Activated CD4-positive, alpha-beta memory T cell treated with anti-CD3 and anti-CD28 coated beads for 36 hours (primary cell): ENCODE data around the gene FBN1. TPM values are rescaled to one million over a fixed set of nuclear protein-coding genes. Genes with fewer than 3 reads are reported as not detected.

ENCODE experiments used
- CTCF ChIA-PET: fragments of 350-600 bp; sonication (Branson Sonifier 250); formaldehyde crosslinking; loops from one replicate; lab custom pipeline; 2021; ENCODE audit warnings: antibody characterized with exemption, inconsistent platforms; lab: Charles Lee
- POLR2A ChIA-PET: fragments of 350-600 bp; sonication (Branson Sonifier 250); formaldehyde crosslinking; loops from one replicate; lab custom pipeline; 2021; ENCODE audit warnings: antibody characterized with exemption; lab: Charles Lee
- DNase-seq: peaks from one replicate; pipeline ENCODE4 v3.0.0-alpha.2; 2020
- H3K27ac Mint-ChIP-seq: one replicate; pipeline ENCODE4 v1.8.0; 2021; ENCODE audit warnings: mixed read lengths
- H3K27me3 Mint-ChIP-seq: one replicate; pipeline ENCODE4 v1.8.0; 2021; ENCODE audit warnings: mixed read lengths
- H3K36me3 Mint-ChIP-seq: one replicate; pipeline ENCODE4 v1.8.0; 2021; ENCODE audit warnings: mixed read lengths
- H3K4me1 Mint-ChIP-seq: one replicate; pipeline ENCODE4 v1.8.0; 2021; ENCODE audit warnings: low read depth, mixed read lengths
- H3K4me3 Mint-ChIP-seq: one replicate; pipeline ENCODE4 v1.8.0; 2021; ENCODE audit warnings: mild to moderate bottlenecking, mixed read lengths
- H3K9me3 Mint-ChIP-seq: one replicate; pipeline ENCODE4 v1.8.0; 2021; ENCODE audit warnings: mixed read lengths
- intact Hi-C: fragments of 100-400 bp; cut with micrococcal nuclease; formaldehyde crosslinking; loops from one replicate; pipeline ENCODE4 v1.15.1; 2023
- total RNA-seq, 2 experiments: library from RNA; stranded (reverse); gene quantifications; one replicate each; pipeline ENCODE4 v1.2.3, GENCODE V29; 2021

Gene FBN1
- under 1 TPM; 0.34 to 0.52 TPM for total RNA-seq

DNA sequence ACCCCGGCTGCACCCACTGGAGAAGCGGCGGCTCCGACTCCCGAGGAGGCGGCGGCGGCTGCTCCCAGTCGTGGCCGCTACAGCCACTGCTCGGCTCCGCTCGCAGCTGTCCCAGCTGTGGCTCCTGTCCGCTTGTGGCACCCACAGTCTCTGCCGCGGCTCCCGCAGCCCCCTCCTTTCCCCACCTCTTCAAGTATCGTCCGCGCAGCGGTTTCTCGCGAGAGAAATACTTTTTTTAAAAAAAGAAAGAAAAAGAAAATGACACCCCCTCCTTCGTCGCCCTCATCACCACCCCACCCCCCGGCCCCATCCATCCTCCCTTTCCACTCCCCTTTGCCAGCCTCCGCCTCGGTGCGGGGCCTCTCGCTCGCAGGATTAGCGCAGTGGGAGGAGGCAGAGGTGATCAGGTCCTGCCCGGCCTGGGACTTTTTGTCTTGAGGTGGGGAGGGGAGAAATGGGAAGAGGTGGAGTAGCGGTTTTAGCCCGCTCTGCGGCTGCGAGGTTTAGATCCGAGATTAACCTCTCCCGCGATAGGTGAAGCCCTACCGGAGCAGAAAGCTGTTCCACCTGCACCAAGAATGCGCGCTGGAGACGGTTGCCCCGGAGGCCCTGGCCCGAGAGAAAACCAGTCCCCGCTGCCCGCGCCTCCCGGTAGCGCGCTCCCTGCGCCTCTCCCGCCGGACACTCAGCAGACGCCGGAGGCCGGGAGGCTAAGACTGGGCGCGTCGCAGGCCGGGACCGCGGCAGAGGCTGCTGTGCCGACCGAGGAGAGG, at the start of gene FBN1:
TSS of gene FBN1 (minus strand) at position 152 of the 773 bp plus-strand sequence. CDS start 940 bp downstream, outside the sequence.
- H3K27ac Mint-ChIP-seq: no peak within 1 kb of the TSS
- CTCF ChIA-PET: no interaction called here

DNA sequence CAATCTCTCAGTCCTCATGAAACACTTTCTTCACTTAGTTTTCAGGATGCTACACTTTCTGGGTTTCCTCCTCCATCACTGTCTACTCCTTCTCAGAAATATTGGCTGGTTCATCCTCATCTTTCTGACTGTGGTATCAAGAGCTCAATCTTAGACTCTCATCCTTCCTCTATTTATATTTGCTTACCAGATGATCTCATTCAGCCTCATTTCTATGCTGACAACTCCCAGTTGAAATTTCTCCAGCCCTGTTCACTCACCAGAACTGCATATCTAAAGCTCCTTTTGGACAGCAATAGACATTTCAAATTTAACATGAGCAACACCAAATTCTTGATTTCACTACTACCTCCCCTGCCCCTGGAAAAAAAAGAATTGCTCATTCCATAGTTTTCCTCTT, 48.0 kb upstream of the FBN1 start:
- no peak overlapping the region for H3K27ac Mint-ChIP-seq
- H3K4me3 Mint-ChIP-seq: no peak overlapping the region
- ChIA-PET POLR2A (no interaction called here), CTCF (no interaction called here)
- no peaks in the 10 kb centered on the region for H3K9me3 Mint-ChIP-seq
- intact Hi-C loops: no loop called here
- no peak for DNase-seq
- H3K27me3 Mint-ChIP-seq: no peaks in the 10 kb centered on the region
- H3K36me3 Mint-ChIP-seq: no peaks in the 10 kb centered on the region
- no peaks in the 10 kb centered on the region for H3K4me1 Mint-ChIP-seq

More for the DNA sequence above, at the start of gene FBN1:
- POLR2A ChIA-PET: no interaction called here
- Mint-ChIP-seq H3K9me3 (no peaks in the 10 kb centered on the region), H3K36me3 (no peaks in the 10 kb centered on the region), H3K27me3 (peaks cover 29% of the 10 kb centered on the region), H3K4me3 (peak within 1 kb of the TSS; percentile 48), H3K4me1 (no peaks in the 10 kb centered on the region)
- peak; percentile 30 for DNase-seq
- intact Hi-C loops: no loop called here

DNA sequence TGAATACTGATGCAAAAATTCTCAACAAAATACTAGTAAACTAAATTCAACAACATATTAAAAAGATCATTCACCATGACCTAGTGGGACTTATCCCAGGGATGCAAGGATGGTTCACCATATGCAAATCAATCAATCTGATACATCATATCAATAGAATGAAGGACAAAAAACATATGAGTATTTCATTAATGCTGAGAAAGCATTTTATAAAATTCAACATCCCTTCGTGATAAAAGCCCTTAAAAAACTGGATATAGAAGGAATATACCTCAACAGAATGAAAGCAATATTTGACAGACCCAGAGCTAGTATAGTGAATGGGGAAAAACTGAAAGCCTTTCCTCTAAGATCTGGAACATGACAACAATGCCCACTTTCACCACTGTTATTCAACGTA, 43.0 kb upstream of the FBN1 start:
- POLR2A ChIA-PET: no interaction called here
- Mint-ChIP-seq H3K4me1 (no peaks in the 10 kb centered on the region), H3K36me3 (peaks cover 5% of the 10 kb centered on the region), H3K27me3 (peaks cover 2% of the 10 kb centered on the region), H3K4me3 (no peak overlapping the region), H3K9me3 (no peaks in the 10 kb centered on the region), H3K27ac (no peak overlapping the region)
- no peak for DNase-seq
- intact Hi-C loops: no loop called here
- CTCF ChIA-PET: no interaction called here

GRCh38 chr15:48683991-48684765, 38.7 kb upstream of the FBN1 start:
- intact Hi-C loops: no loop called here
- DNase-seq: no peak
- Mint-ChIP-seq H3K36me3 (peaks cover 5% of the 10 kb centered on the region), H3K4me1 (no peaks in the 10 kb centered on the region), H3K9me3 (no peaks in the 10 kb centered on the region), H3K27ac (no peak overlapping the region), H3K27me3 (peaks cover 2% of the 10 kb centered on the region), H3K4me3 (no peak overlapping the region)
- ChIA-PET POLR2A (no interaction called here), CTCF (no interaction called here)

- ChIA-PET POLR2A (no interaction called here), CTCF (no interaction called here)
- H3K4me1 Mint-ChIP-seq: no peaks in the 10 kb centered on the region
- no peak overlapping the region for H3K4me3 Mint-ChIP-seq
- no peak overlapping the region for H3K27ac Mint-ChIP-seq
- intact Hi-C loops: no loop called here
- H3K9me3 Mint-ChIP-seq: no peaks in the 10 kb centered on the region
- H3K27me3 Mint-ChIP-seq: peaks cover 2% of the 10 kb centered on the region
- no peak for DNase-seq
- peaks cover 5% of the 10 kb centered on the region for H3K36me3 Mint-ChIP-seq
Measured at GRCh38 chr15:48682942-48683651, 37.6 kb upstream of the FBN1 start.

DNA sequence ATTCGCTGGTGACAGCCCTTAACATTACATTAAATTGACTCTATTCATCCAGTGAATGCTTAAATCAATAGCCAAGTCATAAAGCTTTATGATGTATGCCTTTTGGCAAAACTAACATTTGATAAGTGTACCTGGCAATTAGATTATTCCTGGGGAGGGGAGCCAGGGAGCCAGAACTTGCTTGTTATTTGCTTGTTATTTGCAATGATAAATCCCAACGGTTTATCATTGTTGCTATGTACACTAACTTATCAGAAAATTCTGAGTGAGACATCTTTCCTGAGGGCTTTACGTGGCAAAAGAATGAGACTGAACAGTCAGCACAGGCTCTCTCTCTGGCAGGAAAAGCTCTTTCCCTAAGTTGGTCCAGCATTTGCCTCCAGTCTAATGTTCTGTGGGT, 35.8 kb upstream of the FBN1 start:
- H3K27me3 Mint-ChIP-seq: no peaks in the 10 kb centered on the region
- H3K4me3 Mint-ChIP-seq: no peak overlapping the region
- POLR2A ChIA-PET: no interaction called here
- no peaks in the 10 kb centered on the region for H3K9me3 Mint-ChIP-seq
- no peaks in the 10 kb centered on the region for H3K4me1 Mint-ChIP-seq
- intact Hi-C loops: no loop called here
- CTCF ChIA-PET: no interaction called here
- peaks cover 1% of the 10 kb centered on the region for H3K36me3 Mint-ChIP-seq
- H3K27ac Mint-ChIP-seq: no peak overlapping the region
- DNase-seq: no peak

- POLR2A ChIA-PET: no interaction called here
- no peak overlapping the region for H3K4me3 Mint-ChIP-seq
- no peaks in the 10 kb centered on the region for H3K27me3 Mint-ChIP-seq
- CTCF ChIA-PET: no interaction called here
- no peaks in the 10 kb centered on the region for H3K9me3 Mint-ChIP-seq
- intact Hi-C loops: no loop called here
- H3K27ac Mint-ChIP-seq: no peak overlapping the region
- no peaks in the 10 kb centered on the region for H3K4me1 Mint-ChIP-seq
- DNase-seq: no peak
- H3K36me3 Mint-ChIP-seq: no peaks in the 10 kb centered on the region
Measured at GRCh38 chr15:48680841-48681240, 35.3 kb upstream of the FBN1 start.

GRCh38 chr15:48679952-48680351, 34.4 kb upstream of the FBN1 start:
- POLR2A ChIA-PET: no interaction called here
- no peak for DNase-seq
- CTCF ChIA-PET: interaction anchor here (0.6 kb wide), 1 partner anchor 68 kb away, joined by 3 read pairs; no protein-coding TSS in a partner anchor
- no peaks in the 10 kb centered on the region for H3K9me3 Mint-ChIP-seq
- intact Hi-C loops: no loop called here
- no peaks in the 10 kb centered on the region for H3K4me1 Mint-ChIP-seq
- no peaks in the 10 kb centered on the region for H3K27me3 Mint-ChIP-seq
- no peak overlapping the region for H3K4me3 Mint-ChIP-seq
- no peak overlapping the region for H3K27ac Mint-ChIP-seq
- H3K36me3 Mint-ChIP-seq: no peaks in the 10 kb centered on the region

DNA sequence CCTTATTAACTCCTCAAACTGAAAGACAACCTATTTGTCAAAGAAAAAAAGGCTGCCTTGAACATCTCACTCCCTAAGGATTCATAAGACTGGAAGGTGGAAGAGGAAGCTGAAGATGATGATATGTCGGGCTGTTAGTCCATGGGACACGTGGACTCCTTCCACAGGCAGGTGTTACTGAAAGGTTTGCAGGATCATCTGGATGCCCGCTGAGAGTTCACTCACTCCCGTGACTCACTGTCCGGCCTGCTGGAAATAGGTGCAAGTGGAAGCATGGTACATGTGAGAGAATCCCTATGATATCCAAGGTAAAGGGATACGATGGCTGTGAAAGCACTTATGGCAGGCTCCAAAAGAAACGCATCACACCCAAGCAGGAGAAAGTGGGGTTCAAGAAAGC, 33.3 kb upstream of the FBN1 start:
- no peaks in the 10 kb centered on the region for H3K9me3 Mint-ChIP-seq
- intact Hi-C loops: no loop called here
- ChIA-PET CTCF (no interaction called here), POLR2A (no interaction called here)
- no peaks in the 10 kb centered on the region for H3K36me3 Mint-ChIP-seq
- no peak for DNase-seq
- H3K4me3 Mint-ChIP-seq: no peak overlapping the region
- no peaks in the 10 kb centered on the region for H3K27me3 Mint-ChIP-seq
- H3K4me1 Mint-ChIP-seq: no peaks in the 10 kb centered on the region
- H3K27ac Mint-ChIP-seq: no peak overlapping the region

DNA sequence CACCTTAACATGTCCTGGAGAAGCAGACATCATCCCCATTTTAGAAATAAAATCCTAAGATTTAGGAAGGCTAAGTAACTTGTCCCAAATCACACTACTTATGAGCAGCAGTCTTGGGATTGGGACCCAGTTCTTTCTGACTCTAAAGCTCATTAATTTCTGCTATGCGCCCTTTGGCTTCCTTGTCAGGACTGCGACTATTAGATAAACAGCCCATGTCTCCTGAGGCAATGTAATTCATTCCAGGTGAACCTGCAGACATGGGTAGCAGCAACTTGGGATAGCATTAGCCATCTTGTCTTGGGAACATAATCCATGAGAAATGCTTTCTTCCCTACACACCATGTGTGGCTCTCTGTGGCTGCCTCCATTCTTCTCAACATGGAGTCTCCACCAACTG, 32.3 kb upstream of the FBN1 start:
- intact Hi-C loops: no loop called here

DNA sequence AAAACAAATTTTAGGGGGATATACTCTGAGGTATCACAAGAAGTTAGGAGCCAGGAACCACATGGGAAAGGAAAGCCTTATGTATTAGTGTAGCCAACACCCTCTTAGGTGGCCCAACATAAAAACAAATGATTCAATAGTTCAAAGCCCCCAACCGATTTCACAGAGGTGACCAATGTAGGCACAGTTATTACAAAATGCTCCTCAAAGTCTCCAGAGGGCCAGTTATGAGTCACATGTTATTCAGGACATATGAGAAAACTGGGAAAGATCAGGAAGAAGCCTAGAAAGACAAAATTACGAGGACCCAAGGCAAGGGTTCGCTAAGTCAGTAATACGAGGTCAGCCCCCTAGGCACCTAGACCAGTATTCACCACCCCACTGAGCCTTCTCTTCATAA, 29.9 kb upstream of the FBN1 start:
- DNase-seq: no peak
- POLR2A ChIA-PET: no interaction called here
- no peaks in the 10 kb centered on the region for H3K9me3 Mint-ChIP-seq
- H3K4me3 Mint-ChIP-seq: no peak overlapping the region
- no peaks in the 10 kb centered on the region for H3K27me3 Mint-ChIP-seq
- intact Hi-C loops: no loop called here
- H3K4me1 Mint-ChIP-seq: no peaks in the 10 kb centered on the region
- H3K36me3 Mint-ChIP-seq: no peaks in the 10 kb centered on the region
- H3K27ac Mint-ChIP-seq: no peak overlapping the region
- CTCF ChIA-PET: no interaction called here

More for the DNA sequence above, 32.3 kb upstream of the FBN1 start:
- H3K4me1 Mint-ChIP-seq: no peaks in the 10 kb centered on the region
- H3K4me3 Mint-ChIP-seq: no peak overlapping the region
- no peaks in the 10 kb centered on the region for H3K27me3 Mint-ChIP-seq
- DNase-seq: no peak
- H3K27ac Mint-ChIP-seq: no peak overlapping the region
- H3K9me3 Mint-ChIP-seq: no peaks in the 10 kb centered on the region
- no peaks in the 10 kb centered on the region for H3K36me3 Mint-ChIP-seq
- CTCF ChIA-PET: no interaction called here
- POLR2A ChIA-PET: no interaction called here

DNA sequence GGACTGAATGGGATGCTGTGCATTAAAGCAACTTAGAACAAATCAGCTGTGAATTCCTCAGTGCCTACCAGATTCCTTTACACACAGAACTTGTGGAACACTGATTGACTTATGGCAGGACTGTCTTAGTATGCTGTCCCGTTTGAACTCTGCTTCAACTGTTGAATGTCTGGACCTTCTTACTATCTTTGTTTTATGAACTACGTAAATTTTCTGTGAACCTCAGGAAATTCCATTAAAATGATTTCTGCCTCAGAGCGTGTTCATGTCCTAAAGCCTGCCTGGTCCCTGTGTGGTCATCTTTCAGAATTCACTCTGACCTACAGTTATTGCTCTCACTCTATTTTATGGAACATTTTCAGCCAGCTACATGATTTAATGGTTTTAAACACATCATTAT, 29.4 kb upstream of the FBN1 start:
- no peaks in the 10 kb centered on the region for H3K36me3 Mint-ChIP-seq
- intact Hi-C loops: no loop called here
- no peaks in the 10 kb centered on the region for H3K27me3 Mint-ChIP-seq
- ChIA-PET CTCF (no interaction called here), POLR2A (no interaction called here)
- H3K4me1 Mint-ChIP-seq: no peaks in the 10 kb centered on the region
- H3K4me3 Mint-ChIP-seq: no peak overlapping the region
- no peak overlapping the region for H3K27ac Mint-ChIP-seq
- no peak for DNase-seq
- no peaks in the 10 kb centered on the region for H3K9me3 Mint-ChIP-seq
